Neural cell (in vitro differentiated cells): ENCODE results near the gene SV2B. TPM values are rescaled to one million over a fixed set of nuclear protein-coding genes. Genes with fewer than 3 reads are reported as not detected.

ENCODE experiments used
- H2AFZ ChIP-seq: fragments of 200-600, 300-800 bp; sonication (generic), shearing (Covaris generic); 2 replicates; pipeline ENCODE4 v1.6.0; 2014; ENCODE audit warnings: low read depth, mild to moderate bottlenecking, antibody characterized with exemption, low read length, moderate library complexity
- H3F3A ChIP-seq: fragments of 200-600 bp; shearing (Covaris generic); 2 replicates; pipeline ENCODE4 v1.6.1; 2016; ENCODE audit warnings: mild to moderate bottlenecking, moderate library complexity, mixed read lengths, antibody characterized with exemption, low read length; ENCODE audit not compliant: insufficient read depth, poor library complexity, severe bottlenecking
- H3K27ac ChIP-seq: fragments of 200-600, 300-800 bp; sonication (generic), shearing (Covaris generic); 2 replicates; pipeline ENCODE4 v1.5.1; 2014; ENCODE audit warnings: mild to moderate bottlenecking, low read length, moderate library complexity
- H3K27me3 ChIP-seq: fragments of 300-800, 200-600 bp; sonication (generic), shearing (Covaris generic); 2 replicates; pipeline ENCODE4 v1.6.0; 2014; ENCODE audit warnings: mild to moderate bottlenecking, low read depth, low read length, moderate library complexity; ENCODE audit not compliant: insufficient read depth
- H3K36me3 ChIP-seq: fragments of 300-800, 200-600 bp; sonication (generic), shearing (Covaris generic); 2 replicates; pipeline ENCODE4 v1.5.1; 2014; ENCODE audit warnings: mild to moderate bottlenecking, antibody characterized with exemption, low read length, moderate library complexity; ENCODE audit not compliant: insufficient read depth
- H3K4me2 ChIP-seq: fragments of 300-800, 200-600 bp; sonication (generic), shearing (Covaris generic); 2 replicates; pipeline ENCODE4 v1.6.0; 2014; ENCODE audit warnings: mild to moderate bottlenecking, low read length
- H3K4me3 ChIP-seq: fragments of 300-800, 200-600 bp; sonication (generic), shearing (Covaris generic); 2 replicates; pipeline ENCODE4 v1.5.1; 2014; ENCODE audit warnings: mild to moderate bottlenecking, low read length, moderate library complexity
- H3K79me2 ChIP-seq: fragments of 200-600 bp; shearing (Covaris generic); replicated peaks from 2 replicates; pipeline ENCODE4 v1.6.0; 2014; ENCODE audit warnings: mild to moderate bottlenecking, low read length, moderate library complexity; ENCODE audit not compliant: insufficient read depth
- H3K9ac ChIP-seq: fragments of 300-800, 200-600 bp; sonication (generic), shearing (Covaris generic); 2 replicates; pipeline ENCODE4 v1.6.1; 2016; ENCODE audit warnings: mild to moderate bottlenecking, low read length, mixed read lengths
- H3K9me2 ChIP-seq: fragments of 200-600 bp; shearing (Covaris generic); 2 replicates; pipeline ENCODE4 v1.6.1; 2016; ENCODE audit warnings: mild to moderate bottlenecking, low read length, mixed read lengths; ENCODE audit not compliant: insufficient read depth
- H3K9me3 ChIP-seq: fragments of 200-600, 300-800 bp; sonication (generic), shearing (Covaris generic); 2 replicates; pipeline ENCODE4 v1.6.1; 2016; ENCODE audit warnings: mild to moderate bottlenecking, mixed run types, low read length, moderate library complexity, mixed read lengths
- H4K20me1 ChIP-seq: fragments of 200-600 bp; shearing (Covaris generic); 2 replicates; pipeline ENCODE4 v1.6.1; 2016; ENCODE audit warnings: mild to moderate bottlenecking, mixed run types; ENCODE audit not compliant: insufficient read depth
- EP300 ChIP-seq: fragments of 450-650 bp; conservative IDR thresholded peaks from 2 replicates; pipeline ENCODE4 v1.6.1; 2014; ENCODE audit warnings: antibody characterized with exemption, mild to moderate bottlenecking, moderate library complexity; ENCODE audit not compliant: poor library complexity, severe bottlenecking
- EZH2 ChIP-seq: fragments of 200-600, 300-800 bp; shearing (Covaris generic), sonication (generic); IDR thresholded peaks from 2 replicates; pipeline ENCODE4 v1.6.1; 2014; ENCODE audit warnings: antibody characterized with exemption, low read length, borderline replicate concordance, mild to moderate bottlenecking; ENCODE audit not compliant: insufficient read depth, poor library complexity, severe bottlenecking
- MXI1 ChIP-seq: fragments of 450-650 bp; conservative IDR thresholded peaks from 2 replicates; pipeline ENCODE4 v1.6.1; 2014; ENCODE audit warnings: antibody characterized with exemption, mild to moderate bottlenecking; ENCODE audit not compliant: poor library complexity, severe bottlenecking
- POLR2AphosphoS5 ChIP-seq: IDR thresholded peaks from 2 replicates; pipeline ENCODE4 v1.6.1; 2012
- RAD21 ChIP-seq: fragments of 450-650 bp; conservative IDR thresholded peaks from 2 replicates; pipeline ENCODE4 v1.6.1; 2014; ENCODE audit warnings: antibody characterized with exemption, mild to moderate bottlenecking, moderate library complexity
- REST ChIP-seq: IDR thresholded peaks from 2 replicates; pipeline ENCODE4 v1.6.1; 2012; ENCODE audit warnings: borderline replicate concordance
- SMC3 ChIP-seq: fragments of 450-650 bp; conservative IDR thresholded peaks from 2 replicates; pipeline ENCODE4 v1.6.1; 2014; ENCODE audit warnings: antibody characterized with exemption, mild to moderate bottlenecking, moderate library complexity; ENCODE audit not compliant: poor library complexity
- TAF1 ChIP-seq: IDR thresholded peaks from 2 replicates; pipeline ENCODE4 v1.6.1; 2012; ENCODE audit warnings: low read depth
- polyA plus RNA-seq: library from polyadenylated mRNA; depleted of rRNA; stranded (reverse); fragments of >200 nt; gene quantifications from 2 replicates; pipeline ENCODE4 v1.2.3, GENCODE V29; 2014
- TF ChIP-seq, protein P1 (sequence below): fragments of 450-650 bp; IDR thresholded peaks from 2 replicates; pipeline ENCODE4 v1.5.1; 2014; ENCODE audit warnings: antibody characterized with exemption, mild to moderate bottlenecking, moderate library complexity; ENCODE audit not compliant: poor library complexity, severe bottlenecking

The SV2B gene
- polyA plus RNA-seq, 1 donor from 2014 or later, result 0.38 TPM

DNA sequence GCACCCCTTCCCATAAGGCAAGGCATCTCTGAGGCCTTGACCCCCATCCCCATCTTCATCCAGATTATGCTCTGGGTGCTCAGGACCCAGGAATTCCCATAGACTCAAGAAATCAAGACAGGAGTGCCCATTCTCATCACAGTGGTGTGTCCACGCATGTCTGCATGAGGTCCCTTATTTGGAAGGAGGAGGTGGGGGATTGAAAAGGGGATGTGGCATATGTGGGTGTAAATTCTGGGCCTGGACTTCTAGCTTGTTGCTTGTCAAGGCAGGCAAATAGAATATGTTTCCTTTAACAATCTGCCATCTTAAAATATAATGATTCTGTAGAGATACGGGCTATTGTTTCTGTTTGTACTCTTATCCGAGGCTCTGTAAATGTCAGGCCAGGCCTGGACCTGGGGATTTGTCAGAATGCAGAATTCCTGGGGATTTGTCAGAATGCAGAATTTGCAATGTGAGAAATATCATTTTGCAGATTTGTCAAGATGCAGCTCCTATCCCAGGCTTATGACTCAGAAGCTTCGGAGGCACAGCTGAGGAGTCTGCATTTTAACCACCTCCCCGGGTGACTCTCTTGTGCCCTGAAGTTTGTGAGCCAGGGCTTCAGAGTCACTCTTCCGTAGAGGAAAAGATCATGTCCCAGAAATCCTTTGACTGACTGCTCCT lies 157.8 kb downstream of the SV2B start:
- H4K20me1 ChIP-seq, result no peaks in the 10 kb centered on the region
- no peaks in the 10 kb centered on the region for H3K79me2 ChIP-seq
- H3F3A ChIP-seq, result no peaks in the 10 kb centered on the region
- H3K4me2 ChIP-seq, result no peak overlapping the region
- no peak overlapping the region for H3K27ac ChIP-seq
- H3K9ac ChIP-seq, result no peak overlapping the region
- no peaks in the 10 kb centered on the region for H3K9me2 ChIP-seq
- no peaks in the 10 kb centered on the region for H3K27me3 ChIP-seq
- TF ChIP-seq SMC3 (no peak), TAF1 (no peak), MXI1 (no peak), REST (no peak), RAD21 (no peak), POLR2AphosphoS5 (no peak), EP300 (no peak), EZH2 (no peak)
- TF ChIP-seq, protein P1, sequence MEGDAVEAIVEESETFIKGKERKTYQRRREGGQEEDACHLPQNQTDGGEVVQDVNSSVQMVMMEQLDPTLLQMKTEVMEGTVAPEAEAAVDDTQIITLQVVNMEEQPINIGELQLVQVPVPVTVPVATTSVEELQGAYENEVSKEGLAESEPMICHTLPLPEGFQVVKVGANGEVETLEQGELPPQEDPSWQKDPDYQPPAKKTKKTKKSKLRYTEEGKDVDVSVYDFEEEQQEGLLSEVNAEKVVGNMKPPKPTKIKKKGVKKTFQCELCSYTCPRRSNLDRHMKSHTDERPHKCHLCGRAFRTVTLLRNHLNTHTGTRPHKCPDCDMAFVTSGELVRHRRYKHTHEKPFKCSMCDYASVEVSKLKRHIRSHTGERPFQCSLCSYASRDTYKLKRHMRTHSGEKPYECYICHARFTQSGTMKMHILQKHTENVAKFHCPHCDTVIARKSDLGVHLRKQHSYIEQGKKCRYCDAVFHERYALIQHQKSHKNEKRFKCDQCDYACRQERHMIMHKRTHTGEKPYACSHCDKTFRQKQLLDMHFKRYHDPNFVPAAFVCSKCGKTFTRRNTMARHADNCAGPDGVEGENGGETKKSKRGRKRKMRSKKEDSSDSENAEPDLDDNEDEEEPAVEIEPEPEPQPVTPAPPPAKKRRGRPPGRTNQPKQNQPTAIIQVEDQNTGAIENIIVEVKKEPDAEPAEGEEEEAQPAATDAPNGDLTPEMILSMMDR, result no peak
- H3K36me3 ChIP-seq, result no peaks in the 10 kb centered on the region
- no peak overlapping the region for H2AFZ ChIP-seq
- H3K4me3 ChIP-seq, result no peak overlapping the region
- no peaks in the 10 kb centered on the region for H3K9me3 ChIP-seq

DNA sequence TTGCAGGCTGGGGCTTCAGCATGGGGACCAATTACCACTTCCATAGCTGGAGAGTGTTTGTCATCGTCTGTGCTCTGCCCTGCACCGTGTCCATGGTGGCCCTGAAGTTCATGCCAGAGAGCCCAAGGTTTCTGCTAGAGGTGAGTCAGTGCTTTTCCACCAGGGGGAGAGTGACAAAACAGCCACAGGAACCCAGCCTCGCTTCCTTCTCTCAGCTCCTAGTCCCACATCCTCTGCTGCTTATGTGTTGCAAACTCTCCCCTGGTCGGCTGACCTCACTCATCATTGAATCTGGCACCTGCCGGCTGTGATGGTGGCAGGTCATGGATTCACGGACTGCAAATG lies 158.3 kb downstream of the SV2B start:
- no peaks in the 10 kb centered on the region for H3K79me2 ChIP-seq
- no peaks in the 10 kb centered on the region for H3F3A ChIP-seq
- TF ChIP-seq REST (no peak), POLR2AphosphoS5 (no peak), MXI1 (no peak), EZH2 (no peak)
- TF ChIP-seq, protein P1, result no peak
- no peaks in the 10 kb centered on the region for H3K9me3 ChIP-seq
- no peaks in the 10 kb centered on the region for H3K36me3 ChIP-seq
- H3K4me3 ChIP-seq, result no peak overlapping the region
- no peak overlapping the region for H3K27ac ChIP-seq
- no peak overlapping the region for H3K9ac ChIP-seq
- H3K4me2 ChIP-seq, result no peak overlapping the region
- no peaks in the 10 kb centered on the region for H3K9me2 ChIP-seq
- H4K20me1 ChIP-seq, result no peaks in the 10 kb centered on the region
- no peaks in the 10 kb centered on the region for H3K27me3 ChIP-seq
- no peak overlapping the region for H2AFZ ChIP-seq
